Tibial nerve (tissue), 4 donors: ENCODE measurements around the gene KIF6.

ENCODE experiments used
- EP300 ChIP-seq, 2 donors: sonication (generic); formaldehyde crosslinking; IDR thresholded peaks; one replicate each; pipeline ENCODE4 v1.6.1; 2017; ENCODE audit warnings: antibody characterized with exemption in 2 of 2, mild to moderate bottlenecking in 1 of 2
- POLR2A ChIP-seq, 2 donors: fragments of 450-650 bp; IDR thresholded peaks; one replicate each; pipeline ENCODE4 v1.6.1; 2017; ENCODE audit warnings: antibody characterized with exemption in 2 of 2, mild to moderate bottlenecking in 2 of 2, moderate library complexity in 2 of 2
- TF ChIP-seq, protein P1 (sequence below), 5 experiments: fragments of 200-600 bp in 3 of 5; fragments of 450-650 bp in 2 of 5; sonication (generic) in 3 of 5; IDR thresholded peaks; one replicate each; pipeline ENCODE4 v1.5.1; 2016 to 2019; ENCODE audit warnings: antibody characterized with exemption in 5 of 5, mild to moderate bottlenecking in 3 of 5, moderate library complexity in 2 of 5

DNA sequence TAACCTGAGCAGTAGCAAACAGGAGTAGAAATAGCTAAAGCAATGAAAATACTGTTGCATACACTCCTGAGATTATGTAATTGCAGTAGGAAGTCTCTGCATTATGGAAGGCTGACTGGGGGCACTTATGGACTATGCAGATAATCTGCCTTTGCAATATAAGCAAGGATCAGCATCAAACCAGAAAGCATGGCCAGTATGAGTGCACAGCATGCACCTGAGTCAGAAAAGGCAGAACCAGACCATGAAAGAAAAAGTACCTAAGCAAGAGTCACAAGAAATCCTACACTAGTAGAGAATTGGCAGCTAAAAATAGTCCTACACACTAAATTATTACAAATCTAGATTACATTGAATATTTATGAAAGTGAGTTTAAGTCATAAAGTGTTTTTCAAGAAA is 164.3 kb downstream of the KIF6 start:
- TF ChIP-seq, protein P1, sequence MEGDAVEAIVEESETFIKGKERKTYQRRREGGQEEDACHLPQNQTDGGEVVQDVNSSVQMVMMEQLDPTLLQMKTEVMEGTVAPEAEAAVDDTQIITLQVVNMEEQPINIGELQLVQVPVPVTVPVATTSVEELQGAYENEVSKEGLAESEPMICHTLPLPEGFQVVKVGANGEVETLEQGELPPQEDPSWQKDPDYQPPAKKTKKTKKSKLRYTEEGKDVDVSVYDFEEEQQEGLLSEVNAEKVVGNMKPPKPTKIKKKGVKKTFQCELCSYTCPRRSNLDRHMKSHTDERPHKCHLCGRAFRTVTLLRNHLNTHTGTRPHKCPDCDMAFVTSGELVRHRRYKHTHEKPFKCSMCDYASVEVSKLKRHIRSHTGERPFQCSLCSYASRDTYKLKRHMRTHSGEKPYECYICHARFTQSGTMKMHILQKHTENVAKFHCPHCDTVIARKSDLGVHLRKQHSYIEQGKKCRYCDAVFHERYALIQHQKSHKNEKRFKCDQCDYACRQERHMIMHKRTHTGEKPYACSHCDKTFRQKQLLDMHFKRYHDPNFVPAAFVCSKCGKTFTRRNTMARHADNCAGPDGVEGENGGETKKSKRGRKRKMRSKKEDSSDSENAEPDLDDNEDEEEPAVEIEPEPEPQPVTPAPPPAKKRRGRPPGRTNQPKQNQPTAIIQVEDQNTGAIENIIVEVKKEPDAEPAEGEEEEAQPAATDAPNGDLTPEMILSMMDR (IDR thresholded peaks at IDR 0.05) = no peak
- TF ChIP-seq POLR2A (IDR thresholded peaks at IDR 0.05) (no peak), EP300 (IDR thresholded peaks at IDR 0.05) (no peak)
